HepG2 (cell line): Measurements from ENCODE around the gene BPHL. TPM values are rescaled to one million over a fixed set of nuclear protein-coding genes. Genes with fewer than 3 reads are reported as not detected.

Source experiments
- ATF3 ChIP-seq: sonication (generic); formaldehyde crosslinking; IDR thresholded peaks from 2 replicates; pipeline ENCODE4 v1.4.0; 2020; ENCODE audit warnings: missing genetic modification reagents
- CEBPZ ChIP-seq: IDR thresholded peaks from 2 replicates; pipeline ENCODE4 v1.6.1; 2012; ENCODE audit warnings: low read length, improper control_type of control experiment
- IRF1 ChIP-seq: sonication (generic); formaldehyde crosslinking; IDR thresholded peaks from 2 replicates; pipeline ENCODE4 v1.4.0; 2020; ENCODE audit warnings: low read depth, mild to moderate bottlenecking, missing genetic modification reagents
- JARID2 ChIP-seq: sonication (generic); formaldehyde crosslinking; IDR thresholded peaks from 2 replicates; pipeline ENCODE4 v1.8.1; 2023; ENCODE audit warnings: missing genetic modification reagents, inconsistent platforms; ENCODE audit not compliant: insufficient replicate concordance
- MEIS2 ChIP-seq: sonication (generic); formaldehyde crosslinking; IDR thresholded peaks from 2 replicates; pipeline ENCODE4 v1.9.0; 2021; ENCODE audit warnings: mild to moderate bottlenecking, missing genetic modification reagents
- REXO4 ChIP-seq: sonication (generic); formaldehyde crosslinking; IDR thresholded peaks from 2 replicates; pipeline ENCODE4 v1.8.0; 2022; ENCODE audit warnings: missing genetic modification reagents, mild to moderate bottlenecking, borderline replicate concordance
- SMARCE1 ChIP-seq: fragments of 450-650 bp; IDR thresholded peaks from 2 replicates; pipeline ENCODE4 v1.6.1; 2017; ENCODE audit warnings: borderline replicate concordance
- TCF7L2 ChIP-seq: IDR thresholded peaks from 2 replicates; pipeline ENCODE4 v1.6.1; 2011; ENCODE audit warnings: mild to moderate bottlenecking, low read depth, low read length, moderate library complexity
- ZBED4 ChIP-seq: sonication (generic); formaldehyde crosslinking; IDR thresholded peaks from 2 replicates; pipeline ENCODE4 v1.4.0; 2020; ENCODE audit warnings: missing genetic modification reagents, borderline replicate concordance
- ZBTB34 ChIP-seq: sonication (generic); formaldehyde crosslinking; IDR thresholded peaks from 2 replicates; pipeline ENCODE4 v1.8.0; 2022; ENCODE audit warnings: mild to moderate bottlenecking, missing genetic modification reagents
- ZBTB42 ChIP-seq: sonication (generic); formaldehyde crosslinking; IDR thresholded peaks from 2 replicates; pipeline ENCODE4 v1.5.0; 2020; ENCODE audit warnings: mild to moderate bottlenecking, missing genetic modification reagents
- ZNF12 ChIP-seq: sonication (generic); formaldehyde crosslinking; IDR thresholded peaks from 2 replicates; pipeline ENCODE4 v1.5.0; 2020; ENCODE audit warnings: missing genetic modification reagents
- ZNF124 ChIP-seq: sonication (generic); formaldehyde crosslinking; IDR thresholded peaks from 2 replicates; pipeline ENCODE4 v1.4.0; 2020; ENCODE audit warnings: missing genetic modification reagents
- ZNF136 ChIP-seq: sonication (generic); formaldehyde crosslinking; IDR thresholded peaks from 2 replicates; pipeline ENCODE4 v1.8.1; 2022; ENCODE audit warnings: low read depth, mild to moderate bottlenecking, moderate library complexity, missing genetic modification reagents
- ZNF180 ChIP-seq: sonication (generic); formaldehyde crosslinking; IDR thresholded peaks from 2 replicates; pipeline ENCODE4 v1.4.0; 2020; ENCODE audit warnings: low read depth, missing genetic modification reagents, borderline replicate concordance
- ZNF3 ChIP-seq: IDR thresholded peaks from 2 replicates; pipeline ENCODE4 v1.7.0; 2017; ENCODE audit warnings: inconsistent platforms
- ZNF326 ChIP-seq: sonication (generic); formaldehyde crosslinking; IDR thresholded peaks from 2 replicates; pipeline ENCODE4 v1.4.0; 2020; ENCODE audit warnings: missing genetic modification reagents, borderline replicate concordance
- ZNF747 ChIP-seq: sonication (generic); formaldehyde crosslinking; IDR thresholded peaks from 2 replicates; pipeline ENCODE4 v1.8.1; 2023; ENCODE audit warnings: missing genetic modification reagents, mild to moderate bottlenecking, borderline replicate concordance
- ZNF83 ChIP-seq: sonication (generic); formaldehyde crosslinking; IDR thresholded peaks from 2 replicates; pipeline ENCODE4 v1.4.0; 2020; ENCODE audit warnings: missing genetic modification reagents, mild to moderate bottlenecking, borderline replicate concordance
- polyA plus RNA-seq, 8 experiments: library from polyadenylated mRNA; depleted of rRNA in 3 of 8; stranded (reverse) in 7 of 8; unstranded in 1 of 8; fragments of >200 nt; fragmentation: Illumina TruSeq in 4 of 8; extraction: Trizol in 4 of 8; gene quantifications; 2 replicates each; pipeline versions ENCODE4 v1.2.1 to v1.2.3, GENCODE V29; 2011 to 2016; ENCODE audit warnings: low read depth in 4 of 8, missing spikeins in 1 of 8, mixed read lengths in 1 of 8; ENCODE audit not compliant: insufficient read depth in 1 of 8
- total RNA-seq, 5 experiments: library from RNA; depleted of rRNA; stranded (reverse); fragments of >200 nt; fragmentation: Illumina TruSeq; extraction: Trizol; gene quantifications; 2 replicates each; pipeline ENCODE4 v1.2.3, GENCODE V29; 2016; ENCODE audit warnings: low read depth in 1 of 5

BPHL gene
- total and polyA plus RNA-seq, 2 of the 13 experiments (the other 11 are each of a cell fraction or from before 2014, with no cell fraction given): 37.8 to 39.5 TPM

GRCh38 chr6:3118353-3119039 lies at the start of gene BPHL (continued):
- no peak; the same call in 1 of the 2 replicates for TF ChIP-seq ZNF12 (CRISPR knock-in tag)
- no peak for TF ChIP-seq TCF7L2
- peak; percentile 60 for TF ChIP-seq MEIS2 (CRISPR knock-in tag)
- TF ChIP-seq IRF1 (CRISPR knock-in tag): no peak; the same call in 1 of the 2 replicates
- no peak for TF ChIP-seq ZNF3 (CRISPR knock-in tag)
- no peak for TF ChIP-seq ZNF180
- TF ChIP-seq ATF3 (CRISPR knock-in tag): peak; percentile 25; the same call in 1 of the 2 replicates
- peak; percentile 43; the same call in 1 of the 2 replicates for TF ChIP-seq ZBTB34
- no peak for TF ChIP-seq SMARCE1
- peak; percentile 84; the same call in 1 of the 2 replicates for TF ChIP-seq ZBTB42
- TF ChIP-seq ZNF326 (CRISPR knock-in tag): no peak; the same call in 1 of the 2 replicates
- peak; percentile 66; the same call in 1 of the 2 replicates for TF ChIP-seq ZNF83 (CRISPR knock-in tag)
- TF ChIP-seq ZNF124: peak; percentile 94; the same call in 1 of the 2 replicates
- no peak for TF ChIP-seq REXO4 (CRISPR knock-in tag)
- TF ChIP-seq JARID2 (CRISPR knock-in tag): peak; percentile 91
- TF ChIP-seq ZNF747: peak; percentile 98
- no peak; the same call in 1 of the 2 replicates for TF ChIP-seq ZBED4 (CRISPR knock-in tag)
- TF ChIP-seq CEBPZ: no peak
- peak; percentile 94 for TF ChIP-seq ZNF136 (CRISPR knock-in tag)
